Loucy (cell line): ENCODE data around the gene FAM107B.

Experiments
- H2AFZ ChIP-seq: fragments of 200-600 bp; sonication (generic); 2 replicates; pipeline ENCODE4 v1.6.0; 2016; ENCODE audit warnings: antibody characterized with exemption, mild to moderate bottlenecking, low read length, moderate library complexity
- H3F3A ChIP-seq: fragments of 200-600 bp; 2 replicates; pipeline ENCODE4 v1.6.0; 2016; ENCODE audit warnings: antibody characterized with exemption, low read depth, mild to moderate bottlenecking
- H3K27me3 ChIP-seq: fragments of 200-600 bp; sonication (generic); 2 replicates; pipeline ENCODE4 v1.6.1; 2014; ENCODE audit warnings: low read length, mild to moderate bottlenecking; ENCODE audit not compliant: insufficient read depth, poor library complexity, severe bottlenecking
- H3K36me3 ChIP-seq: fragments of 200-600 bp; sonication (generic); 2 replicates; pipeline ENCODE4 v1.6.1; 2016; ENCODE audit warnings: low read length; ENCODE audit not compliant: insufficient read depth
- H3K4me1 ChIP-seq: fragments of 200-600 bp; sonication (generic); 2 replicates; pipeline ENCODE4 v1.5.1; 2014; ENCODE audit warnings: low read length, mild to moderate bottlenecking; ENCODE audit not compliant: insufficient read depth, poor library complexity, severe bottlenecking
- H3K4me2 ChIP-seq: fragments of 200-600 bp; sonication (generic); 2 replicates; pipeline ENCODE4 v1.6.0; 2014; ENCODE audit warnings: antibody characterized with exemption, low read length, low read depth, mild to moderate bottlenecking; ENCODE audit not compliant: poor library complexity, severe bottlenecking
- H3K4me3 ChIP-seq: fragments of 200-600 bp; sonication (generic); 2 replicates; pipeline ENCODE4 v1.5.1; 2014; ENCODE audit warnings: low read length, mild to moderate bottlenecking, mixed read lengths; ENCODE audit not compliant: poor library complexity, severe bottlenecking
- H3K79me2 ChIP-seq: fragments of 200-600 bp; sonication (generic); 2 replicates; pipeline ENCODE4 v1.6.1; 2014; ENCODE audit warnings: low read length; ENCODE audit not compliant: insufficient read depth
- H3K9ac ChIP-seq: fragments of 200-600 bp; sonication (generic); 2 replicates; pipeline ENCODE4 v1.6.0; 2014; ENCODE audit warnings: mild to moderate bottlenecking, low read depth, low read length, moderate library complexity; ENCODE audit not compliant: poor library complexity, severe bottlenecking
- H3K9me2 ChIP-seq: fragments of 200-600 bp; sonication (generic); replicated peaks from 2 replicates; pipeline ENCODE4 v1.6.1; 2016; ENCODE audit warnings: low read depth, low read length, mixed read lengths
- H3K9me3 ChIP-seq: fragments of 200-600 bp; sonication (generic); 2 replicates; pipeline ENCODE4 v1.6.1; 2014; ENCODE audit warnings: mild to moderate bottlenecking, antibody characterized with exemption, low read length, low read depth; ENCODE audit not compliant: insufficient read depth
- H4K20me1 ChIP-seq: fragments of 200-600 bp; sonication (generic); 2 replicates; pipeline ENCODE4 v1.6.0; 2014; ENCODE audit warnings: antibody characterized with exemption, low read length, mild to moderate bottlenecking; ENCODE audit not compliant: insufficient read depth, poor library complexity, severe bottlenecking
- CTCF ChIP-seq: fragments of 200-600 bp; sonication (generic); conservative IDR thresholded peaks from 2 replicates; pipeline ENCODE4 v1.5.1; 2014; ENCODE audit warnings: mild to moderate bottlenecking, antibody characterized with exemption, low read length
- EZH2phosphoT487 ChIP-seq: fragments of 200-600 bp; IDR thresholded peaks from 2 replicates; pipeline ENCODE4 v1.6.1; 2018; ENCODE audit warnings: antibody characterized with exemption, mild to moderate bottlenecking, moderate library complexity, borderline replicate concordance

The FAM107B gene

GRCh38 chr10:14498326-14498725 is 276.4 kb downstream of the FAM107B start:
- Histone ChIP-seq H3K9me3 (no peaks in the 10 kb centered on the region), H2AFZ (no peak overlapping the region), H4K20me1 (no peaks in the 10 kb centered on the region), H3K4me3 (no peak overlapping the region), H3K9me2 (no peaks in the 10 kb centered on the region), H3K27me3 (no peaks in the 10 kb centered on the region), H3F3A (no peaks in the 10 kb centered on the region), H3K4me1 (no peaks in the 10 kb centered on the region), H3K79me2 (no peaks in the 10 kb centered on the region), H3K4me2 (no peak overlapping the region), H3K36me3 (no peaks in the 10 kb centered on the region), H3K9ac (no peak overlapping the region)
- no peak for TF ChIP-seq EZH2phosphoT487
- no peak for TF ChIP-seq CTCF

GRCh38 chr10:14491811-14492210 is 282.9 kb downstream of the FAM107B start:
- no peak for TF ChIP-seq CTCF
- TF ChIP-seq EZH2phosphoT487 = no peak
- Histone ChIP-seq H3K4me2 (no peak overlapping the region), H3K9me2 (no peaks in the 10 kb centered on the region), H3K9ac (no peak overlapping the region), H4K20me1 (no peaks in the 10 kb centered on the region), H3F3A (no peaks in the 10 kb centered on the region), H3K27me3 (no peaks in the 10 kb centered on the region), H2AFZ (no peak overlapping the region), H3K79me2 (no peaks in the 10 kb centered on the region), H3K4me3 (no peak overlapping the region), H3K9me3 (no peaks in the 10 kb centered on the region), H3K4me1 (no peaks in the 10 kb centered on the region), H3K36me3 (no peaks in the 10 kb centered on the region)

- Histone ChIP-seq H3K79me2 (no peaks in the 10 kb centered on the region), H3K36me3 (no peaks in the 10 kb centered on the region), H3K4me2 (no peak overlapping the region), H3K9me3 (no peaks in the 10 kb centered on the region), H3K4me3 (no peak overlapping the region), H3K4me1 (no peaks in the 10 kb centered on the region), H3K9ac (no peak overlapping the region), H4K20me1 (no peaks in the 10 kb centered on the region), H3K27me3 (no peaks in the 10 kb centered on the region), H2AFZ (no peak overlapping the region), H3K9me2 (no peaks in the 10 kb centered on the region), H3F3A (no peaks in the 10 kb centered on the region)
- TF ChIP-seq CTCF (no peak), EZH2phosphoT487 (no peak)
Measured at GRCh38 chr10:14489522-14490177, 285.0 kb downstream of the FAM107B start.
